RPMI7951 (cell line): ENCODE measurements around the gene MSLN. TPM values are rescaled to one million over a fixed set of nuclear protein-coding genes. Genes with fewer than 3 reads are reported as not detected.

Experiments used
- DNase-seq: peaks from one replicate; pipeline ENCODE4 v3.0.0-alpha.2; 2012; ENCODE audit warnings: low read depth
- total RNA-seq: library from RNA; depleted of rRNA; stranded (reverse); fragments of >200 nt; shearing (Covaris generic); gene quantifications from 2 replicates; pipeline ENCODE4 v1.2.3, GENCODE V29; 2014

The MSLN gene
- total RNA-seq, 1 experiment from 2014 or later = not detected

DNA sequence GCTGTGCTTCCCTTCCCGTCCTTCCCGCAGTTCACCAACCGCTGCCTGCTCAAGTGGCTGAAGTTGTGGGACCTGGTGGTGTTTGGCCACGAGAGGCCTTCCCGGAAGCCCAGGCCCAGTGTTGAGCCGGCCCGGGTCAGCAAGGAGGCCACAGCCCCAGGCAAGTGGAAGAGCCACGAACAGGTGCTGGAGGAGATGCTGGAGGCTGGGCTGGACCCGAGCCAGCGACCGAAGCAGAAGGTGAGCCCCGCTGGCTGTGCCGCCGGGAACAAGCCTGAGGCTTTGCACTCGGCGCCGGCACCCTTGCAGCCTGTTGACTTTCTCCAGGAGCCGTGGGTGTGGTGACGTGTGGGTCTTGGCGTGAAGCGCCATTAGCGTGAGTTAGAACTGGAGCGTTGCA is 30.6 kb downstream of the MSLN start:
- no peak for DNase-seq

DNA sequence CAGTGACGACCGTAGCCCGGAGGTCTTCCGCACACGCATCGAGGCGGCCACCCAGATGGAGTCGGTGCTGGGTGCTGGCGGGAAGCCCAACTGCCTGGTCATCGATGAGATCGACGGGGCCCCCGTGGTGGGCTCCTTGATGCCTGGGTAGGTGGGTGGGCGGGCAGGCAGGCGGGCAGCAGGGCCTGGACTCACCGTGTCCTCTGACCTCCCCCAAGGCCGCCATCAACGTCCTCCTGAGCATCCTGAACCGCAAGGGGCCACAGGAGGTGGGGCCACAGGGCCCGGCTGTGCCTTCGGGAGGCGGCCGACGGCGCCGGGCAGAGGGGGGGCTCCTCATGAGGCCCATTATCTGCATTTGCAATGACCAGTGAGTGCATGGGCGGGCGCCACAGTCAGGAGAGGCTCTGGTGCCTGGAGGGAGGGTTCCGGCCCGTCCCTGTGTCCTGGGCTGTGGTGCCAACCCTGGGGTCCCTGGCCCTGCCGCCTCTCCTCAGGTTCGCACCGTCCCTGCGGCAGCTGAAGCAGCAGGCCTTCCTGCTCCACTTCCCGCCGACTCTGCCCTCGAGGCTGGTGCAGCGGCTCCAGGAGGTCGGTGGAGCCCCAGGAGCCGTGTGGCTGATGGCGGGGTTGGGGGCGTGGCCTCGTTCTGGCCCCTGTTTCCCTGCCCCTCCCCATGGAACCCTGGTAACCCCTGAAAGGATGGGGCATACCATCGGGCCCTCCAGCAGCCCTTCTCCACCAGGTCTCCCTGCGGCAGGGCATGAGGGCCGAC is 31.9 kb downstream of the MSLN start:
- DNase-seq = no peak

GRCh38 chr16:793414-793813 is 32.9 kb downstream of the MSLN start:
- no peak for DNase-seq

GRCh38 chr16:794091-794822 is 33.7 kb downstream of the MSLN start:
- DNase-seq = no peak

DNA sequence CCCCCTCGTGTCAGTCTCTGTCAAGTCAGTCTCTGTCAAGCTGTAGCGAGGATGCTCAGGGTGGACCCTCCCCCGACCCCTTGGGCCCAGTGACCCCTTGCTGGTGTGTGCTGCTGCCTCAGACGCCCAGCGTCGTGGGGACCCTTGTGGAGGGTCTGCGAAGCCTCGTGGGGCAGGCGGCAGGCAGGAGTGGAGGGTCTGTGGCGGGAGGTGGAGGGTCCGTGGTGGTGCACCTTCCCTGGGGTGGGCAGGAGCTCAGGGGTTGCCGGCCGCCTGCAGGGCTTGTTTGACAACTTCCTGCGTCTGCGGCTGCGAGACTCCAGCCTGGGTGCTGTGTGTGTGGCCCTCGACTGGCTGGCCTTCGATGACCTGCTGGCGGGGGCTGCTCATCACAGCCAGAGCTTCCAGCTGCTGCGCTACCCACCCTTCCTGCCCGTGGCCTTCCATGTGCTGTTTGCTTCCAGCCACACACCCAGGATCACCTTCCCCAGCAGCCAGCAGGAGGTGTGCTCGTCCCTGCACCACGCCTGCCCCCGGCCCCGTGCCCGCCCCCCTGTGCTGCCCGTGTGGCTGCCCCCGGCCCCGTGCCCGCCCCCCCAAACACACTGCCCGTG is 34.4 kb downstream of the MSLN start:
- DNase-seq = no peak

DNA sequence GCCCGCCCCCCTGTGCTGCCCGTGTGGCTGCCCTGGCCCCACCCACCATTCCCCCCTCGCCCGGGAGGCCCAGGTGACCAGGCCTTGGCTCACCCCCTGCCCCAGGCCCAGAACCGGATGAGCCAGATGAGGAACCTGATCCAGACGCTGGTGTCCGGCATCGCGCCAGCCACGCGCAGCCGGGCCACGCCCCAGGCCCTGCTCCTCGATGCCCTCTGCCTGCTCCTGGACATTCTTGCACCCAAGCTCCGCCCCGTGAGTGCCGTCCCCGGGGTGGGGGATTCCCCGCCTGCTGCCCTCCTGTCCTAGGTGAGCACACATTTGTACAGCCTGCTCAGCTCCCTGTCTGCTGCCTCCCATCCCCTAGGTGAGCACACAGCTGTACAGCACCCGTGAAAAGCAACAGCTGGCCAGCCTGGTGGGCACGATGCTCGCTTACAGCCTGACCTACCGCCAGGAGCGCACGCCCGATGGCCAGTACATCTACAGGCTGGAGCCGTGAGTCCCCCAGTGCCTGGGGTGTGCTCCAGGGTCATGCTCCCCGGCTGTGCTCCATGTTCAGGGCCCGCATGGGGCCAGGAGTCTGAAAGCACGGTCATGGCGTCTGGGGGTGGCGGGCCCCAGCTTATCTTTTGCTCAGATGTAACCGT is 35.2 kb downstream of the MSLN start:
- no peak for DNase-seq

DNA sequence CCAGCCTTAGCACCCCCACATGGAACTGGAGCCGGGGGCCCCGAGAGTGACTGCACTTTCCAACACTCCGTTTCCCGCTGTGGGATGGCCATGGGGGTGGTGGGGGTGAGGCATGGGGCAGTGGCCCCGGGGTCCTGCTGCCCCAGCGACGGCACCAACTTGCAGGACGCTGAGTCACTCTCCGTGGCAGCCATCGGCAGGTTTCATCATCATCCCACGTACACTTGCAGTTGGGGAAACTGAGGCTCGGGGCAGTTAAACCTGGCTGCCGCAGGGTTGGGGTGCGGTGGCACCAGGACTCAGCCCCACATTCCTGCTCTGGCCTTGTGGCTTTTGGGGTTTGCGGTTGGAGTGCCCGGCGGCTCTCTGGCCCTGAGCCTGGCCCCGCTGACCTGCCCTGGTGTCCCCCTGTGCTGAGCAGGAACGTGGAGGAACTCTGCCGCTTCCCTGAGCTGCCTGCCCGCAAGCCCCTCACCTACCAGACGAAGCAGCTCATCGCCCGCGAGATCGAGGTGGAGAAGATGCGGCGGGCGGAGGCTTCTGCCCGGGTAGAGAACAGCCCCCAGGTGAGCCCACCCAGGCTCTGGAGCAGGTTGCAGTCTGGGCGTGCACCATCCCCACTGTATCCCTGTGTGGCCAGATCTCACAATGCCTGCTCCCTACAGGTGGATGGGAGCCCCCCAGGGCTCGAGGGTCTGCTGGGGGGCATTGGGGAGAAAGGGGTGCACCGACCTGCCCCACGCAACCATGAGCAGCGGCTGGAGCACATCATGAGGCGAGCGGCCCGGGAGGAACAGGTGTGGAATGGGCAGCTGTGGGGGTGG is 36.0 kb downstream of the MSLN start:
- no peak for DNase-seq

GRCh38 chr16:797120-797420 is 36.5 kb downstream of the MSLN start:
- no peak for DNase-seq

GRCh38 chr16:797686-798085 is 37.2 kb downstream of the MSLN start:
- DNase-seq = no peak

- no peak for DNase-seq
Observed at GRCh38 chr16:798666-799065, 38.1 kb downstream of the MSLN start.

GRCh38 chr16:799111-799947 is 38.8 kb downstream of the MSLN start:
- no peak for DNase-seq

- no peak for DNase-seq
Observed at GRCh38 chr16:799948-800833, 39.7 kb downstream of the MSLN start, which contains the start of gene GNG13. TSS of gene GNG13 (minus strand) at chr16:800734. CDS start at chr16:799077, 1,657 bp downstream.

- DNase-seq = no peak
Observed at GRCh38 chr16:800834-801511, 40.4 kb downstream of the MSLN start.

DNA sequence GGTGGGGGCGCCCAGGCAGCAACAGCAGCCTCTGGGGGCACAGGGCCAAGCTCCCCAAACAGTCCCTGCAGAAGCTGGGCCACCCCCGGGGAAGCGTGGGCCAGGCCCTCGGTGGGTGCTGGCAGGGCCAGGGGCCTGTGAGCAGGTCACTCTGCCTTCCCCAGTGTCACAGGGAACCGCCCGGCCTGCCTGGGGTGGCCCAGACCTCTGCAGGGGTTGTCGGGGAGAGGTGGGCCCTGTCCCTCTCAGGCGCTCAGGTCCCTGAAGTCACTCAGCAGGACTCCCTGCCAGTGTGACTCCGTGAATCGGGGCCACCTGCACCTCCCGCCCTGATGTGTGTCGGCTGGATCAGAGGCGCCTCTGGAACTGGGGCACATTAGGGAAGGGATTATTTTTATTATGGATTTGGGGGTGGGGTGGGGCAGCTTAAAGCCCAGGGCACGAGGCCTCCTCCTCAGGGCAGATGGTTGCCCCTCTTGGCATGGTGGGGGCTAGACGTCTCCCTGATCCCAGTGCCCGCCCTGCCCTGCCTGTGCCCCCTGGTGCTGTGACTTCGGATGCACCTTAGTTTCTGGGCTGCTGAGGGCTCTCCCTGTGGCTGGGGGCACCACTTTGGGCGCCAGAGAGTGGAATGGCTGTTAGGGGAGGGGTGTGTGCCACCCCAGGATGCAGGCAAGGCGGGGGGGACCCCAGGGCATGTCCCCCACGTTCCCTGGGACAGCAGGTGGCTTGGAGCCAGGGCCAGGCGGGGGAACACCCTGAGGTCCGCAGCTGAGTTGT is 41.2 kb downstream of the MSLN start:
- no peak for DNase-seq

DNA sequence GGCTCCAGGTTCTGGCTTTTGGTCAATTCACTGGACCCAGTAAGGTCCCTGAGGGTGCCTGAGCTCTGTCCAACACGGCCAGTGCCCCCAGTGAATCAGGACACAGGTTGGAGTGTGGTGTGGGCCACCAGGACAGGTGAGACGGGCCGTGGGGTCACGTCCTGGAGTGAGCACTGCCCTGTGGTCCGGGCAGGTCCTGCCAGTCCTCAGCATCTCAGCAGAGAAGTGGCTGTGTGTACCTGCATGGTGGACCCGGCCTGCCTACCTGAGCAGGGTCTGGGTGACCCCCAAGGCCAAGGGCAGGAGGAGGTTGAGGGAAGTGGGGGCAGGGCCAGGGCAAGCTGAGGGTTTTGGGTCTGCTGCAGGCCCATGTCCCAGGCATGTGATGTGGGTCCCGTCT is 41.9 kb downstream of the MSLN start:
- DNase-seq = no peak

DNA sequence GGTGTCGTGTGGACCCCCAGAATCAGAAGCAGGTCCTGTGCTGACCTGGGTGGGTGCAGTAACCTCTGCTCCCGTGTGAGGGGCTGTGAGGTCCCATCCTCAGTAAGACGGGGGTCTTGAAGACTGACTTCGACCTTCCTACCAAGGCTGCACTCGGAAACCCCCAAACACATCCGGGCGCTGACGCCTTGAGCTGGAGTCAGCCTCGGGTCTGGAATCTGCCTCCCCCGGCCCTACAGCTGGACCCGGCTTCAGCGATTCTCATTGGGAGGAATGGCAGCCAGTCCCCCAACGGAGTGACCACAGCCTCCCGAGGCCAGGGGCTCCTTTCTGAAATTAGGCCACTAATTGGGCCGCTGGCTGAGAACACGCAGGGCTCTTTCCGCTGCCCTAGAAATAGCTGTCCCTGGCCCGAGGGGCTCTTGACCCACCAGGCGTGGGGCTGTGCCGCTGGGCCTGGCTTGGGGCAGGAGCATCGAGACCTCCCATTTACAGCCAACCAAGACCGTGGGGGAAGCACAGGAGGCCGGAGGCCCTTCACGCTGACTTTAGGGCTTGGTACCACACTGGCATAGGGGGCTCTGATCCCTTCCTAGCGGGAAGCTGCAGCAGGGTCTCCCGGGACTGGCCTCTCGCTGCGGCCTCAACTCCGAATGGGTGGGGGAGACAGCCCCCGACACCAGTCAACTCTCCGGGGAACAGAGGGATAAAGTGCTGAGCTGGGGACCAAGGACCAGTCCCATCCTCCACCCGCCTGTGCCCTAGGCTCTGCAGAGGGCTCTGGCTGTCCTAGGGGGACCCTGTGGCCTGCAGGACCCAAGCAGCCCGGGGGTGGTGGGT is 42.6 kb downstream of the MSLN start:
- DNase-seq = no peak

DNA sequence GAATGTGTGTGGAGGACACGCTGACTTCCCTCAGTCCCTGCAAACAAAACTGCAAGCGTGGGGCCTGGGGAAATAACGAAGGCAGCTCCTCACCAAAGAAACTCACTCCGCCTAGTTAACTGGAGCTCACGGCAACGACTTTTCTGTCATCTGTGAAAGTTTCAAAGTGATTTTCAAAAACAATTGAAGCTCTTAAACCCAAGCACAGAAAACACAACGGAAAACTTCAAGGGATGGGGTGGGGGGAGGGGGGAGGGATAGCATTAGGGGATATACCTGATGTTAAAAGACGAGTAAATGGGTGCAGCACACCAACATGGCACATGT is 43.2 kb downstream of the MSLN start:
- no peak for DNase-seq
